ENCODE measurements around the gene SYCP2. TPM values are rescaled to one million over a fixed set of nuclear protein-coding genes. Genes with fewer than 3 reads are reported as not detected.
"Not testable (repeated sequence)": the region's sequence is repeated elsewhere in the genome, so short reads cannot be mapped to it uniquely, and the experiment has no call there.

Gene SYCP2
- 0.57 and 0.78 TPM in 2 replicates for total RNA-seq
- 0.15 TPM for polyA plus RNA-seq (2012)

DNA sequence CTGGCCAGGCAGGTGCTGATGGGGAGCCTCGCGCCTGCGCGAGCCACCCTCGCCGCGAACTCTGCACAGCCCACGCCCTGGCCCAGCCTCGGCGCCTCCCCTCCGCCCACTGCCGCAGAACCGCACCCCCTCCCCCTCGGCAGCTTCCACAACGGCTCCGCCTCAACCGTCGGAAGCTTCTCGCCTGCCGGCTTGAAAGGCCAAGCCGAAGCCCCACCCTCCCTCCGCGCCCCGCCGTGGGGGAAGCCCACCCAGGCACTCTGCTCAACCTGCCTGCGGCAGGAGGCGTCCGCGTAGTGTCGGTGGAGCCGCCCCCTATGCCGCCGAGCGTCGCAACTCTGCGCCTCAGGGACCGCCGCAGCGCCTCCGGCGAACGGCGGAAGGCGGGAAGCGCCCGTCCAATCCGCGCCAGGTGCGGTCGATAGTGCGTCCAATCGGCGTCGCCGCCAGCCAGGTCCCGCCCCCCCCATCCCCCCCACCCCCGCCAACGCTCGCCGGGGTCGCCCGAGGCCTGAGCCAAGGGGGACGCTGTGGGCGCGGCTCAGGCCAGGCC is at the start of gene SYCP2:
Gene SYCP2, minus strand, starts transcription at position 342 of the 553 bp plus-strand sequence. CDS start 11,224 bp downstream, outside the sequence.
- no peak for DNase-seq (ENCODE audit: low read depth)

DNA sequence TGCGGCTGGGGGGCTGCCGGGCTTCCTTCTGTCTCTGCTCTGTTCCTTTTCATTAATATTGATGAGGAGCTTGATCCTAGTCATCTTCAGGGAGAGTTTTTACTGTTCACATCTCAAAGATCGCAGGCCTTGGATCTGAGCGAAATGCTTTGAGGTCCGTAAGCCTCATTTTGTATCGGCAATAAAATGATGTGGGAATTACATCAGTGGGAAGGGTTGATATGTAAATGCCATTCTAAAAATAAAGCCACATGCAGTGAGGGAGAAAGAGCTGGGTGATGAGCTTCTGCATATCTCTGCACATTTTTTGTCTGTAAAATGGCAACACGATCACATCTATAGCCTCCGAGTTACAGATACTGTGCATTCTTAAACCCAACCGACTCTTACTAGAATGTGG is 49.6 kb upstream of the SYCP2 start:
- no peak for DNase-seq (ENCODE audit: low read depth)

- DNase-seq (ENCODE audit: low read depth): no peak
These were observed 43.6 kb upstream of the SYCP2 start for GRCh38 chr20:59977086-59977485.

DNA sequence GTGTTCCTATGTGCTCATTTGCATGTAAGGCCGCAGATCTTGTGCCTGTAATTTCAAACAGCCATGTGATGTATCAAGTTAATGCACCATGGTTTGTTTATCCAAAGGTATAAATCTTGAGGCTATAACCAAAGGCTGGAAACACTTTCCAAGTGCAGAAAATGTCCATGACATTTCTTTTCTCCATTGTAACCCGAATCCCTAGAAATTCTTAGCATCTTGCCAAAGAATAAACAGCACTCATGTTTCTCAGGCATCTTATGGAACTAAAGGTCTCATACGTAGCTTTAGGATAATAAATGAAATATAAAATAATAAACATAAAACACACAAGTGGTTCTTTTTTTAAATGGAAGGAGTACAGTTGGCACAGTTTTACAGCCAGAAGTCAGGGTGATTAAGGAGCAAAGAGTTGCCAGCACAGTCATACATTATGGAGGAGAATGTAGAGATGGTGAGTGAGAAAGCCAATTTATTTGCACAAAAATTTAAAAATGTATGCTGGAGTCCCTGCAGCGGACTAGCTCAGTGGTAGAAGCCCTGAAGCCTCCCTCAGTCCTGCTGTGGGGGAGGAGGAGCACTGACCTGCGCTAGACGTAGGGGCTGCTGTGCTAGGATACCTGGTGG is 42.8 kb upstream of the SYCP2 start:
- DNase-seq (ENCODE audit: low read depth): no peak

- DNase-seq (ENCODE audit: low read depth): no peak
These were observed 38.8 kb upstream of the SYCP2 start for GRCh38 chr20:59972037-59972801.

GRCh38 chr20:59971428-59971827 is 38.0 kb upstream of the SYCP2 start:
- no peak for DNase-seq (ENCODE audit: low read depth)

DNA sequence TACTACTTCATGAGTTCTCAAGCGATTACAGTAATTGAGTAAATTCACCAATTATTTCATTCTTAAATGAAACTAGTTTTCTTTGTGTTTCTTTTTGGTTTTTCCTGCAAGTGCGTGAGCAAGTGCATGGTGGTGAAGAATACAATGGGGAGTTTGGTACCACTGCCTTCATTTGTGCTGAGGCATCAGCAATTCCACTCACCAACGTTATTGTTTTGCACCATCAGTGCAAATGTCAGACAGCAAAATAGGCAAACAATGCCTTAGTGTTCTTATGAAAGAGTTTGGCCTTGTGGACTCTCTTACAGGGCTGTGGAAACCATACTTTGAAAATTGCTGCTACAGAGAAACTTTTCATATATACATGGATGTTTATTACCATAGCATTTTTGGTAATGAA is 33.0 kb upstream of the SYCP2 start:
- DNase-seq (ENCODE audit: low read depth): no peak

DNA sequence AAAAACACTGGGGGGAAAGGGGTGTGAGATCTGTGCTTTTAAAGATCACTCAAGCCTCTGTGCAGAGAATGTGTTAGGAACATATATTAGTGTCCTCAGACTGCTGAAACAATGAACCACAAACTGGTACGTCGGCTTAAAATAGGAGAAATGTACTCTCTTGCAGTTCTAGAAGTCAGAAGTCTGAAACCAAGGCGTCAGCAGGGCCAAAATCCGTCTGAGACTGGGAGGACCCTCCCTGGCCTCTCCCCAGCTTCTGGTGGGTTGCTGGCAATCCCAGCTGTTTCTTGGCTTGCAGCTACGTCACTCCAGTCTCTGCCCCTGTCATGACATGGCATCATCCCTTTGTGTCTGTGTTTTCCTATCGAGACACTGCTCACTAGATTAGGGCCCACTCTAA is 28.7 kb upstream of the SYCP2 start:
- DNase-seq (ENCODE audit: low read depth): no peak

DNA sequence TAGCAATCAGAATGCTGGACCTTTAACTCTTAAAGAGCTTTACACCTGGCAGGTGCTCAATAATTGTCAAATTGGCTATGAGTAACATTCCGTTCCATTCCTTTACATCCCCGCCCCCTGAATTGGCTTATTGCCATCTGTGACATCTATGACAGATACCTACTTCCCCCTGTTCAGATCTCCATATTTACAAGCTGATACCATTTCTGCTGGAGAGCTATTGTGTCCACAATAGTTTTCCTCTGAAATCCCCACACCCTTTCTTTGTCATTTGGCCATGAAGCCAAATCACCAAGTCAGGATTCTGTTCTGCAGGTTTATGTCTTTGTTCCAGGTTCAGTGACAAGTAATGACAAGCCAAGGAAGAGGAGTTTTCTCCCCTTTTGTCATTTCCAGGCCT is 28.0 kb upstream of the SYCP2 start:
- DNase-seq (ENCODE audit: low read depth): no peak

- DNase-seq (ENCODE audit: low read depth): no peak
These were observed 25.2 kb upstream of the SYCP2 start for GRCh38 chr20:59958626-59959025.

- no peak for DNase-seq (ENCODE audit: low read depth)
These were observed 24.7 kb upstream of the SYCP2 start, which contains the start of gene CDH26 for GRCh38 chr20:59958123-59958522. Gene CDH26, plus strand, starts transcription at chr20:59958423. Its CDS starts 304 bp downstream, at chr20:59958727.

GRCh38 chr20:59957568-59957967 is 24.1 kb upstream of the SYCP2 start:
- DNase-seq (ENCODE audit: low read depth): not testable (repeated sequence)

DNA sequence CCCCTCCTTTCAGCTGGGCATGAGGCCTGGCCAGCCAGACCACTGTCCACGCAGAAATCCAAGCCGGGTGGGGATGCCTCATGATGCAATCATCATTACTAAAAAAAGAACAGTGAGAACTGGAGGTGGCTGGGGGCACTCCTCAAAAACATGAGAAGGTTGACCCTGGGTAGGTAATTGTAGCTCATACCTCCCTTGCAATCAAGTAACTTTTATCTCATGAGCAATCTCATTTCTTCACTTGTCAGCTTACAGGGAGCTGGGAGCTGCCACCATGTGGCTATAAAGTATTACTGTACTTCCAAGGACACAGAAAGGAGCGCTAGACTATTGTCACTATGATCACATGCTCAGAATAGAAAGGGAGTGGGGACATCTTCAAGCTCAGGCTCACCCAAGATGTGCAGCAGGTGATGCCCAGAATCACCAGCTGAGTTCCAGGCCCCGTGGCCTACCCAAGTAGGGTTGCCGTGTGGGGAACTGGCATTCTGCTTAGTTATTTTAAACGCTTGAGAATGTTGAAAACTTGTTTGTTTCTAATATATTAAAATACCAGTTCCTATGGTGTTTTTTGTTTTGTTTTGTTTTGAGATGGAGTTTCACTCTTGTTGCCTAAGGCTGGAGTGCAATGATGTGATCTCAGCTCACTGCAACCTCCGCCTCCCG is 21.8 kb upstream of the SYCP2 start:
- peak; percentile 52 for DNase-seq (ENCODE audit: low read depth)

DNA sequence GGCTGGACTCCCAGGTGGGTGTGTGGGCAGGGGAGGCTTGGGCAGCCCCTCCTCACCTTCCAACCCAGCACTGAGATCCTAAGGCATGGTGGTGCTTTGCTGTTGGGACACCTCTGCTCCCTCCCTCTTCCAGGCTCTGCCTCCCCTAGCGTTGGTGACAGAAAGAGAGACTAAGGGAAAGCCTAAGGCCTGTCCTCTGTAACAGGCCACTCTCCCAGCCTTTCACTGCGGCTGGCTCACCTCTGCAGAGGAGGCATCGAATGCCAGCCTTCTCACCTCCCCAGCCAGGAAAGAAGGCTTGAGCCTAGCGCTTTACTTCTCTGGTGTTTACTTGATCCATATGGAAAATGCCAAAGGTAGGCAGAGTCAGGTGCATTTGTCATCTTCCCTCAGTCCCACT is 21.3 kb upstream of the SYCP2 start:
- DNase-seq (ENCODE audit: low read depth): no peak

DNA sequence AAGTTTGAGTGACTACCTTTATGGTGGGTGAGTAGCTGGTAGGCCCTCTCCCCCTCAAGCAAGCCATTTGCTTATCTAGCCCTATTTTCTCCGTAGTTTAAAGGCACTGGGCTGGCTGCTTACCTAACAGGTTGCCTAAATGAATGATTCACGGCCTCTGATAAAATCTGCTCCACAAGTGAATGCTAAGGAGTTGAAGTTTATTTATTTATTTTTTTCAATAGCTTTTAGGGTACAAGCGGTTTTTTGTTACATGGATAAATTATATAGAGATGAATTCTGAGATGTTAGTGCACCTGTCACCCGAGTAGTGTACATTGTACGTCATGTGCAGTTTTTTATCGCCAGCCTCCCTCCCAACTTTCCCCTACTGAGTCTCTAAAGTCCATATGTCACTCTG is 16.5 kb upstream of the SYCP2 start:
- no peak for DNase-seq (ENCODE audit: low read depth)

DNA sequence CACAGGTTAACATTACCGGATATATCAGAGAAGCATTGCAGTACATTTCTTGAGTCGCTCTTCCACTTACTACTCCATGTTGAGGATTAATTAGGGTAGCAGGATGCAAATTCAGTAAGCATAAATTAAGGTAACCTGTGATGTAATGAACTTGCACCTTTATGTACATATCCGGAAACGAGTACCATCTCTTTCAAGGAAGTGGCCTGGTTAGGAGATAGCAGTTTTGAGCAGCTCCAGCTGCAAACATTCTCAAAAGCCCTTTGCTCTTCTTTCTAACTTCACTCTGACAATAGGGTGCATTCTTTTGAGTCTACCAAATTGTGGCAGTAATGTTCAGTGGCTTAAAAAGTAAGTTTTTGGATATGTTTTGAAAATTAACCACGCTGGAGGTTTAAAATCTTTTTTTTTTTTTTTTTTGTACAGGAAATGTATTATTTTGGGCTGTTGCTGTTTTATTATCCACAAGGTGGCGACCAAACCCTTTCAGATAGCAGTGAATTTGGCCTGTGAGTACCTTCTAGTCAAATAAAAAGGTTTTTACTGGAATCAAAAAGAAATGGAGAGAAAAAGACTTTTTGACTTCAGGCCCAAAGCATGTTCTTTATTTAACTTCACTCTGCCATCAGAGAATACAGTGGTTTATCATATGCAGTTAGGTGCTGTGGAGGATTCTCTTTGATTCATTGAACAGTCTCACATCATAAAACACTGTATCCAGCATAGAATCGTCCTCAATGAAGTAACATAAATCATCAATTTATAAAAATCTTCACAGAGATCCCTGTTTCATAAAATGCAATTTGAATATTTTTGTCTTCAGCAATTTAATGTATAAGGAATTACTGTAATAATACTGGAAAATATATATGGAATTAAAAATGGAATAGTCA is 15.6 kb upstream of the SYCP2 start:
- DNase-seq (ENCODE audit: low read depth): peak; percentile 69

DNA sequence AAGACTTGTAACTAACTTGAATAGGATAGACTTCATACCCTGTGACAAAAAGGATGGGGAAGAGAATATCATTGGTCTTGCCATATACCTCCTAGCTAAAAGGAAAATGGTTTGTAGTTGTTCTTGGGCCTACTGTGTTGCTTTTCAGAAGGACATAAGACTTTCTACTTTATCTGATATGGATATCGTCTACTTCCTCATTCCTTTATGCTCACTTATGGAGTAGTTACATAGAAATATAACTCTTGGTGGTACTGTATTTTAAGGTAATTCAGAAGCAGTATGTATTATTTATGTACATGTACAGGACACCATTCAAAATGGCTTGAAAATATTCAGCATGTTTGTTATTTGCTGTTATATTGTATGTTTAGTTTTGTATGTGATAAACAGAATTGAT is 14.8 kb upstream of the SYCP2 start:
- DNase-seq (ENCODE audit: low read depth): no peak

GRCh38 chr20:59947376-59947775 is 13.9 kb upstream of the SYCP2 start:
- no peak for DNase-seq (ENCODE audit: low read depth)

DNA sequence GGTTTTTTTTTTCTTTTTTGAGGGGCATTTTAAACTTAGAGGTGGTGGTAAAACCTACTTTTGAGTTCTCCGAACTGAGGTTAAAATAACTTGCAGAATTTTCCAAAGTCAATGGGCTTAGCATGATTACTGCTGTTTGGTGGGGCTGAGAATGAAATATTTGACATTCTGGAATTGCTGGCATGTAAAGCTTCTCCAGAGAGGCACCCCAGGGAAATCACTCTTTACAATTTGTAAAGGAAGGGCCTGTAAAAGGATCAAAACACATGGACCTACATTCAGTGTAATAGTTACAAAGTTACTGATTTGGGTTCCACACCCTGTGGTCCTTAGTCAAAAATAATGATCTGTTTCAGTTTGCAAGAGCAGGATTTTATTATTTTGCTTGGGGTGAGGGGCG is 12.3 kb upstream of the SYCP2 start:
- no peak for DNase-seq (ENCODE audit: low read depth)

DNA sequence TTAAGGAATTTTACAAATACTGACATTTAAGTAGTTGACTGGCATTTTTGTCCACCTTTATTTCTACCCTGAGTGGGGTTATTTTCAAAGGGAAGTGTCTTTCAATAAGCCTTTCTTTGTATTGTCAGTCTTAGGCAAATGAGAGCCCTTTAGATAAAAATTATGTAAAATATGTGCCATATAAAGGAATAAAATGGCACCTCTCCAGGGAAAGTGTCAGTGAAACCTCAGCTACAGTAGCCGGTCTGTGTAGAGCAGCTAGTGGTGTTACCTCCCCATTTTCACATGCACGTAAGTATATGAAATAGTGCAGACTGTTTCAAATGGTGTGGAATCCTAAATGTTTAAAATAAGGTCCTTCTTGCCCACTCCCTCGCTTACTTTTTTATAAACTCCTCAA is 11.7 kb upstream of the SYCP2 start:
- DNase-seq (ENCODE audit: low read depth): no peak

GRCh38 chr20:59944726-59945125 is 11.3 kb upstream of the SYCP2 start:
- DNase-seq (ENCODE audit: low read depth): no peak
